Suprapubic skin (tissue), 4 donors: ENCODE measurements around the gene MALT1.

Source experiments
- CTCF ChIP-seq, 2 donors: fragments of 200-600 bp in 1 of 2; fragments of 450-650 bp in 1 of 2; sonication (generic) in 1 of 2; IDR thresholded peaks; one replicate each; pipeline ENCODE4 v1.5.1; 2016 to 2019; ENCODE audit warnings: antibody characterized with exemption in 2 of 2, mild to moderate bottlenecking in 1 of 2, moderate library complexity in 1 of 2
- POLR2A ChIP-seq, 2 donors: fragments of 450-650 bp; IDR thresholded peaks; one replicate each; pipeline ENCODE4 v1.6.1; 2017; ENCODE audit warnings: antibody characterized with exemption in 2 of 2, mild to moderate bottlenecking in 2 of 2, moderate library complexity in 2 of 2
- POLR2AphosphoS5 ChIP-seq, 3 donors: sonication (generic); formaldehyde crosslinking; IDR thresholded peaks; one replicate each; pipeline ENCODE4 v1.6.1; 2017; ENCODE audit warnings: antibody characterized with exemption in 3 of 3

DNA sequence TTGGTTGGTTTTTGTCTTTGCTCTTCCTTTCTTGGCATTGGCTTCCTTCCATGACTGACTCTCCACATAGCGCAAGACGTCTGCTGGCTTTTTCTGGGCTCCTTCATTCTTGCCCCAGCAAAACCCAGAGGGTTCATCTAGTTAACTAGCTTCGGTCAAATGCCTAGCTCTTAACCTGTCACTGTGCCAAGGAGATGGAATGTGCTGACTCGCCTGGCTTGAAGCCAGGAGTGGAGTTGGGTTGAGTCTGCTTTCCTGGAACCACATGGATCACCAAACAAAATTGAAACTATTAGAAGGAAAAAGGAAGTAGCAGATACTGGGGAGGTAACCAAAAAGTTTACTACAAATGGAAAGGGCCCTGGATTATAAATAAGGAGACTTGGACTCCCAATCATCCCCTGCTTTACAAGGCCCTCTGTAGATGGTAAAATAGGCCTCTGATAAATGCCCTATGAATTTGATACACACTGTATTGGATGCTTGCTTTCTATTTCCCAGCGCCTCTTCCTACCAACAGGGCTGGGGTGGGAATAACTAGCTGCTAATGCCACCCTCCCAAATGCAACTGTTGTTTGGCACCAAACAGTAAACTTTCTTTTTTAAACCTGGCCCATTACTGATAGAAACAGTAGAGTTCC, 11.3 kb downstream of the MALT1 start:
- TF ChIP-seq POLR2A (IDR thresholded peaks at IDR 0.05) (no peak), CTCF (IDR thresholded peaks at IDR 0.05) (no peak), POLR2AphosphoS5 (IDR thresholded peaks at IDR 0.05) (no peak)
